Activated CD4-positive, alpha-beta T cell treated with anti-CD3 and anti-CD28 coated beads, Interleukin-2, amount 50 U/mL, for 4 hours (primary cell): Measurements from ENCODE around the gene IL10.
A peak's percentile ranks its signal among the peaks of the same experiment; 100 is the strongest.
"Not testable (repeated sequence)": the region's sequence is repeated elsewhere in the genome, so short reads cannot be mapped to it uniquely, and the experiment has no call there.

Experiments used
- DNase-seq, 2 experiments: peaks; one replicate each; pipeline ENCODE4 v3.0.0-alpha.2; 2020

IL10 gene

DNA sequence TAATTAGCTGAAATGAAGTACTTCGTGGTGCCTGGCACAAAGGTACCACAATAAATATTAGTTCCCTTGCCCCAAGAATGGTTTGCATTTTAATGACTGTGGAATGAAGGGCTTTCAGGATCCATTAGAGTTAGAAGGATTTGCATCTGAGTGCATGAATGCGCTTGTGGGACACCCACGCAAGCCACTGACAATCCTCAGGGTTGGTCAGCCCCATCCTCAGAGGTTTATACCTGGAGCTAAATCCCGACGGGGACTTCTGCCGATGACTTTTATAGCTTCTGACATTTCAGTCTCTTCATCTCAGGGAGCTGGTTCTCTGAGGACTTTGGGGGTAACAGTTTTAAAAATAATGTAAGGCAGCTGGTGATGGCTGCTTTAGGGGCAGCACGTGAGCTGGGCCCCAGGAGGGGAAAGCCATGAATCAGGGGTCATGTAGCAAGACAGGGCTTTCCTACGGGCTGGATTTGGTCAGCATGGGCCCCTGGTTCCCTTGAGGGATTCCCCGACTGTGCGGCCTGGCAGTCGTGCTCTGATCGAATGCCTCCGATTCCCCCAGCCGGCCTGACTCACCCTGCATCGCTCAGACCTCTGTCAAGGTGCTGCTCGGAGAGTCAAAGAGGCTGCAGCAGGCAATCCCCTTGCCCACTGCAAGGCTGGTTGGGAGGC is 20.8 kb upstream of the IL10 start:
- no peak for DNase-seq

DNA sequence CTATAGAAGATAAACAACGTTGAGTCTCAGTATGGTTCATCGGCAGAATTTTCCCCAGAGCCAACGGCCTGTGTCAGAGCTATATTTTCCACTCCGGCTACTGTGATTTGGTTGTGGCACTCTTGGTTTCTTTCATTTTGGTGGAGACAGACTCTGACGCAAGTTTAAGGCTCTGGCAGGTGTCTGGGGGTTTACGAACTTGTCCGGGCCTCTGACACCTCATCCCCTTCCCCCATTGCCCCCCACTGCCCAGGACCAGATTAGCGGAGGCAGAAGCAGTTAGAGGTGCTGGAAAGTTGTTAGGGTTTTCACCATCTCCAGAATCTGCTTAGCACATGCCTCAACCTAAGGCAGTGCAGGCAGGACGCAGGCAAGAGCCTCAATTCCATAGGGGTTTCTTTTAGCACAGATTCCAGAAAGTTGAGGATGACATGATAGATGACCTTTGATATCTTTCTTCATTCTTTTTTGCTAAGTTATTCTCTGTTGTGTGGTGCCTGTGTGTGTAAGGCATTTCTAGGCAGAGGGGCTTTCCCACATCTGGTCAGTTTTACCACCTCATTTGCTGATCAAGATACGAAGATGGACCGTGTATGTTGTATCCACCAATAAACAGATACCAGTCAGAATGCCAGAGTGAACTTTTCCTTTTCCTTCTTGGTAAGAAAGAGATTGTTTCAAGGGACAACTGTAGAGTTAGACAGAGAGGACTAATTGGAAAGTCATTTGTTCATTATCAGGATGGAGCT is 18.4 kb upstream of the IL10 start:
- no peak for DNase-seq

DNA sequence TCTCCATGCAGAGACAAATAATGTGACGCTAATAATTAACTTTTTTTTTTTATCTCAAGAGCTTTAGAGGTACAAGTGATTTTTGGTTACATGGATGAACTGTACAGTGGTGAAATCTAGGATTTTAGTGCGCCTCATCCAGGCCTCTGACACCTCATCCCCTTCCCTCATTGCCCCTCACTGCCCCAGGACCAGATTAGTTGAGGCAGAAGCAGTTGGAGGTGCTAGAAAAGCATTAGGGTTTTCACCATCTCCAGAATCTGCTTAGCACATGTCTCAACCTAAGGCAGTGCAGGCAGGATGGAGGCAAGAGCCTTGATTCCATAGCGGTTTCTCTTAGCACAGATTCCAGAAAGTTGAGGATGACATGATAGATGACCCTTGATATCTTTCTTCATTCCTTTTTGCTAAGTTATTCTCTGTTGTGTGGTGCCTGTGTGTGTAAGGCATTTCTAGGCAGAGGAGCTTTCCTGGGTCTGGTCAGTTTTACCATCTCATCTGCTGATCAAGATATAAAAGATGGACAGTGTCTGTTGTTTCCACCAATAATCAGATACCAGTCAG is 16.3 kb upstream of the IL10 start:
- DNase-seq = no peak

DNA sequence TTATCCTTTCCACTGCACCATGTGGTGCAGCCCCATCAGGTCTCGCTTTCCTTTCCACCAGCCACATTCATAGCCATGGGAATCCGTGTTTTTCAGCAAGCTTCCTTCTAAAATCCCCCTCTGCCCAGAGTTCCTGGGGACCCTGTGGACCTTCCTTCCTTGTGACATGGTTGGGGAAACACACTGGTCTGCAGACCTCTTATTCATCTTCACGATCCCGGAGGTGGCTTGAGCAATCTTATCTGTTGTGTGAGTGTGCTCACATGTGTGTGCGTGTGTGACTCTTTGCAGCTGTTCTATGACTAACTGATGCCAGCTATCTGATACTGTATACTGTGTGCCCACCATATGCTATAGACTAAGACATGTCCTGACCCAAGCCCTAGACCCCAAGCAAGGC is 15.6 kb upstream of the IL10 start:
- DNase-seq = no peak

GRCh38 chr1:206786212-206786886 is 14.1 kb upstream of the IL10 start:
- DNase-seq = no peak

GRCh38 chr1:206785182-206785765 is 13.0 kb upstream of the IL10 start:
- no peak for DNase-seq

GRCh38 chr1:206784471-206784903 is 12.2 kb upstream of the IL10 start:
- DNase-seq = peak; percentile 90 to 94

GRCh38 chr1:206783506-206783905 is 11.2 kb upstream of the IL10 start:
- no peak for DNase-seq

DNA sequence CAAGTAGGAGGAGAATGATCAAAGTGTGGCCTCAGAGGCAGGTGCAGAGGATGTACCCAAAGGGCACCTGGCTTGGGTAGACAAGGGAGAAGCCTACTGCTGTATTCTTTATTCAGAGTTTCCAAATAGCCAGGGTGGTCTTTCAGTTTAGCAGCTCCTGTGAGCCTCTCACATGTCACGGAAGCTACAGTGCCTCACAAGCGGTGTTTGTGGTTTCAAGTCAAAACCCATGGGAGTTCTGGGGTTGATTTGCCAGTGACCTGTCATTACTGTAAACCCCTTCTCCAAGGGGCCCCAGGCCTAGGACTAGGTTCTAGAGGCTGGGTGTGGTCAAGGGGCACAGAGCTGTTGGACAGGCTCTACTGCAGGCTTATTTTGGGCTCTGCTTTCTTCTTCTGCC is 10.2 kb upstream of the IL10 start:
- no peak for DNase-seq

- no peak for DNase-seq
Measured at GRCh38 chr1:206779638-206780037, 7.3 kb upstream of the IL10 start.

DNA sequence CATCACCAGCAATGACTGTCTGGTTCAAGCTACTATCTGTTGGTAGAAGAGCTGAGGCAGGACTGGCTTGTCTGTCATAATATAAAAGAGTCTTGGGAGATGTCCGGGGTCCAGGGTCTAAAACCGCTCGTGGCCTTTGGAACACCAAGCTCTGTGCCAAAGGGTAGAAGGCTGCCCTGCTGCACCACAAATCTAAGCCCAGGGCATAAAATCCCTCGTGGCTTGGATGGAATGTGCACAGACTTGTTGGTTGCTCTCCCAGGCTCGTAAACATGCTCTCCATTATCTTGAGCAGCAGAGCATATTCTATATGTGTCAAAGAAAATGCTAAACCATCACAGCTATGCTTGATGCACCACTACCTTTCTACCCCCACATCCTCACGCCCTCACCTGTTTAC is 6.6 kb upstream of the IL10 start:
- DNase-seq = not testable (repeated sequence)

GRCh38 chr1:206778031-206778430 is 5.7 kb upstream of the IL10 start:
- no peak for DNase-seq

- no peak for DNase-seq
Measured at GRCh38 chr1:206776229-206776628, 3.9 kb upstream of the IL10 start.

DNA sequence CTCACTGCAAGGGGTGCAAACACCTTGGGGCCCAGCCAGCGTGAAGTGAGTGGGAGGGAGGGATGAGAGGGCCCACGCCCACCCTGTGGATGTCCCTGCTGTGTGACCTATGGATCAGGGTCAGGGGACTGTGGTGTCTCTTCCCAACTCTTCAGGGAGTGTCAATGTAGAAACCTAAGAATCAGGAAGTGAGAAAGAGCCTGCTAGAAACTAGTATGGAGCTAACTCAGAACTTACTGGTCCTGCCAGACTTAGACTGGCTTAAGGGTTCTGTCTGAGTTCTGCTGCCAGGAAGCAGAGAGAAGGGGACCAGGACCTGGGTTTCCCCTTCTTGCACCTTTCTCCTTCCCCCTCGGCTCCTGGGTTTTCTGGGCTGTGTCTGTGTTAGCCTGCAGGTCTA is 1.8 kb upstream of the IL10 start:
- DNase-seq = no peak

DNA sequence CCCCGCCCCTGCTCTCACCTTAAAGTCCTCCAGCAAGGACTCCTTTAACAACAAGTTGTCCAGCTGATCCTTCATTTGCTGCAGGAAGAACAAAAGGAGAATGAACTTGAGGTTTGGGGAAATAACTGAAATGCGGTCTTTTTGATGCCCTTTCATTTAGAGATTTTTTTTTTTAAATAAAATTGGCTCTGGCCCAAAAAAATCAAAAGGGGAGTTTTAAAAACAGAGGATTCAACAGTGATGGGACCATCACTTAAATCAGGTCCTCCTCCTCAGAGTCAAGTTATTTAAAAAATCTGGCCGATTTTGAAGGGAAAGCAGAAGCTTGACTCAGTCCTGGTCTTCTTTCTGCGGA is 979 bp downstream of the IL10 start:
- DNase-seq = no peak

DNA sequence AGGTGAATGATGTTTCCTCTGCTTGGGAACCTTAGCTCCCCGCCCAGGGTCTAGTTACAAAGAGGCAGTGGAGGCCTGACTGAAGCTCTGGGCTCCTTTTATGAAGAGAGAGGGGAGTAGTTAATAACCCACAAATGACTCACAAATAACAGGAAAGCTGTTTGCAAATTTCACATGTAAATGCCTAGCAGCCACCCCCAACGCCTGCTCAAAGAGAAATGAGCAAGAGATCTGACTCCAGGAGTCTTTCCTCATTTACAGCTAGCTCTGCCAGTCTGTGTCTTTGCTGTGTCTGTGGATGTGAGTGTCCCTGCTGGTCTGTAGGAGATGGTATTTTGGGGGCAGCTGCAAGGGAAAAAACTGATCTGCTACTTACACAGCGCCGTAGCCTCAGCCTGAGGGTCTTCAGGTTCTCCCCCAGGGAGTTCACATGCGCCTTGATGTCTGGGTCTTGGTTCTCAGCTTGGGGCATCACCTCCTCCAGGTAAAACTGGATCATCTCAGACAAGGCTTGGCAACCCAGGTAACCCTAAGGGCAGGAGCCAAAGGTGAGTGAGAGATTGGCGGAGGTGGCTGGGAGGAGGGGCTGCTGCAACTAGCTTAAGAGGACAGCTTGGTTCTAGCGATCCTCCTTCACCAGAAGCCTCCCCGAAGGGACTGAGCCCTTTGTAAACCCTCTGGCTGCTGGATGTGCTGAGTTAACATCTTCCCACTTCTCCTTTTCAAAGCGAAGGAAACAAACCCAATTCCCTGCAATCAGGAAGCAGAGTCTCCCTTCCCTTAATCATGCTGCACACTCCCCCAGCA is 1.6 kb downstream of the IL10 start, which contains the start of gene IL19:
IL19 (plus strand) TSS at position 243 of the 807 bp plus-strand sequence. CDS start 65,890 bp downstream, outside the sequence.
- peak; percentile 52 to 60 for DNase-seq

- no peak for DNase-seq
Measured at GRCh38 chr1:206769304-206769731, 3.0 kb downstream of the IL10 start.

- no peak for DNase-seq
Measured at GRCh38 chr1:206768472-206769303, 3.6 kb downstream of the IL10 start.

DNA sequence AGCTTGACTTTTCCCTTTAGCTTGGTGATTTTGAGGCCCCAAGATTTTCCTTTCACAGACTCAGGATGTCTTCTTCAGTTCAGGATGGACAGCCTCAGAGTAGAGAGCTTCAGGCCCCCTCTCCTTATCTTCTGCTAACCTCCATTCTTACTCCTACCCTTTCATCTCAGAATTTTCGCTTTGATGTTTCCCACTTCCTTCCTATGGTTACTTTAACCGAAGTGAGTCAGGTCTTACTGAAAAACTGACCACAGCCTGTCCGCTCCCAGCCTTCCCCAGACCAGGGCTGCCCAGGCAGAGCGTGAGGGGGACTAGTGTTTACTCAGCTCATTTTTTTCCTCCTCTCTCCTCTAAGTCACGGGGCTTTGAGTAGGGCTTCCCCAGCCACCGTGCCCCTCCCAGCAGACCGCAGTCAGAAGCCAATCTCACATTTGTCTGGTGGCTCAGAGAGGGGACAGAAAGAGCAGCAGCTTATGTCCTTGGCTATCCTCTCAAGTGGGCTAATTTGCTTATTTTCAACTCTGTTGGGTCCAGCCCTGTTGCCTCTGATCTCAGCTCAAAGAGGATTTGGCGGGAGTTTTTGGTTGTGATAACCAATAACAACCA is 5.9 kb downstream of the IL10 start:
- DNase-seq = peak; percentile 64 to 67

- not testable (repeated sequence) for DNase-seq
Measured at GRCh38 chr1:206765771-206766170, 6.5 kb downstream of the IL10 start.
